ENCODE results near the gene NPDC1.
A peak's percentile ranks its signal among the peaks of the same experiment; 100 is the strongest.

Gene NPDC1

GRCh38 chr9:137027369-137028262, 18.4 kb downstream of the NPDC1 start, which contains the start of gene ABCA2:
TSS of gene ABCA2 (minus strand) at chr9:137028237. CDS start at chr9:137028140, 97 bp downstream.
- no peak for DNase-seq (ENCODE audit: low read depth in 4 of 4, low spot score in 1 of 4)

DNA sequence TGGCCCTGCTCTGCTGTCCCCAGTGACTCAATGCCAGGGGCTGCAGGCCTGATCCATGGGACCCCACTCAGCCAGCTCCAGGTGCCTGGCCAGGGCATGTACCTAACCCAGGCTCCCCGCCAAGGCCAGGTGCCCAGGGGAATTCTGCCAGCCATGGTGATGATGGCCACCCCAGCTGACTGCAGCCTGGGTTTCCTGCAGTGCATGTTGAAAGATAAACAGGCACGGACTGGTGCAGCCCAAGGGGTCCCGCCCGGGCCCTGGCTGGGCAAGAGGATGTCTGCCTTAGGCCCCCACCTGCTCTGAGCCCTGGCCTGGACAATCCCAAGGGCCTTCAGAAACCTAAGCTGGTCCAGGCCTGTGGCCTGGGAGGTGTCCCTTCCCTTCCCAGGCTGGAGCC, 19.1 kb downstream of the NPDC1 start:
- no peak for DNase-seq (ENCODE audit: low read depth in 4 of 4, low spot score in 1 of 4)

DNA sequence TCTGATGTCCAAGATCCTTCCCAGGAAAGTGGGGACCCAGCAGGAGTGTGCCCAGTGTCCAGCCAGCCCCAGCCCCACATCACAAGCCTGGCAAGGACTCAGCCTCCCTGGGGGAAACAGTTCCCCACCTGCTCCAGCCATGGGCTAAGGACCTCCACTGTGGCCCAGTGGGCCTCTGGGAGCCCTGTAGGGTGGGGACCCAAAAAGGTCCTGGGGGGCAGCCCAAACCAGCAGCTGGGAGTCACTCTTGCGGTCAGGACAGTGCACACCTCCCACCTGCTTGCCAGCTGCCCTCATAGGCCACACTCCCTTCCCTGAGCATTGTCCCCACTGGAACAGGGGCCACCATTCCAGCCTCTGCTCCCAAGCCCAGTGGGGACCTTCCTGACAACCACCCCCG, 19.6 kb downstream of the NPDC1 start:
- DNase-seq (ENCODE audit: low read depth in 4 of 4, low spot score in 1 of 4): no peak

DNA sequence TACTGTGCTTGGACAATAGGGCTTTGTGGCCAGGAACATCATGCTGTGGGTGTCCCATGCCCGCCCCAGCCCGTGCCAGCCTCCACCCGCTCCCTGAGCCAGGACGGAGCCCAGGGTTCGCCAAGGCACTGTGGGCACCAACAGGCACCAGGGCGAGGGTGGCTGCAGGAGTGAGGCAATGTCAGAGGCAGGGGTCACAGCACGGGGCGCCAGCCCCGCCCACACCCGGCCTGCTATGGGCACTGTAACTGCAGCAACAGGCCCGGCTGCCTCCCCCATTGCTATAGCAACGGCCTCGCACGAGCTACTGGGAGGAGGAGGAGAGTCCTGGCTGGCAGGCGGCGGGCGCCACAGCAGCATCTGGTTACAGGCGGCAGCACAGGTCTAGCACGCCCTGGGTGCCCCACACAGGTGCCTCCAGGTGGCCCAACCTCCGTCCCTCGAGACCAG, 20.4 kb downstream of the NPDC1 start:
- DNase-seq (ENCODE audit: low read depth in 4 of 4, low spot score in 1 of 4): no peak

DNA sequence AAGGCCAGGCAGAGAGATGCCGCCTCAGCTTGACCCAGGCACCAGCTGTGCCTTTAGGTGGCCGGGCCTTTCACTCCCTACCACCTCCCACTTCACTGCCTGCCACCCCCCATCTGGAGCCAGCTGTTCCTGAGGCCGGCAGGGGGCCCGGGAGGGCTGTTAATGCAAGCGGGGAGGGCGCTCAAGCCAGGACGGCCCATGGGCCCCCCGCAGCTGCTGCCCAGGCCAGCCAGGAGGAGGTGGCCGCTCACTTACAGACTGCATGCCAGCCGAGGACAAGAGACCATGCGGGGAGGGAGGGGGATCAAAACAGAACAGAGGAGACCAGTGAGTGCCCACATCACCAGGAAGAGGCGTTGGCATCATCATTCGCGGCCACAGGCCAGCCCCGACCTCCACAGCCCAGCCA, 22.4 kb downstream of the NPDC1 start:
- DNase-seq (ENCODE audit: low read depth in 4 of 4, low spot score in 1 of 4): no peak

- no peak for DNase-seq (ENCODE audit: low read depth in 4 of 4, low spot score in 1 of 4)
These were observed 22.8 kb downstream of the NPDC1 start for GRCh38 chr9:137023157-137023556.

DNA sequence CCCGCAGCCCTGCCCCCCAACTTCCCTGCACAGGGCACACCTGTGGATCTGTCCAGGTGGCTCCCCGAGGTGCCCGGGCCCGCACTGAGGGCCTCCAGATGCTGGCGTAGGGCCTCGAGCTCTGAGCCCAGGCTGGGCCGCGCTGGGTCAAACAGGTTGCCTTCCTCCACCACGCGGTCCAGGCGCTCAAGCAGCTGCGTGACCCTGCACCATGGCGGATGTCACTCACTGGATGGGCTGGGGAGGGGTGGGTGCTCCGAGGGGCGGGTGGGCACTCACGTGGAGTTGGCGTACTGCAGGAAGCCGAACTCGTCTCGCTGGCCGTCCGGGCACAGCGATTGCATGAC, 23.3 kb downstream of the NPDC1 start:
- no peak for DNase-seq (ENCODE audit: low read depth in 4 of 4, low spot score in 1 of 4)

GRCh38 chr9:137021979-137022661, 23.9 kb downstream of the NPDC1 start:
- DNase-seq (ENCODE audit: low read depth in 4 of 4, low spot score in 1 of 4): peak; percentile 49 to 81 (median 58)

DNA sequence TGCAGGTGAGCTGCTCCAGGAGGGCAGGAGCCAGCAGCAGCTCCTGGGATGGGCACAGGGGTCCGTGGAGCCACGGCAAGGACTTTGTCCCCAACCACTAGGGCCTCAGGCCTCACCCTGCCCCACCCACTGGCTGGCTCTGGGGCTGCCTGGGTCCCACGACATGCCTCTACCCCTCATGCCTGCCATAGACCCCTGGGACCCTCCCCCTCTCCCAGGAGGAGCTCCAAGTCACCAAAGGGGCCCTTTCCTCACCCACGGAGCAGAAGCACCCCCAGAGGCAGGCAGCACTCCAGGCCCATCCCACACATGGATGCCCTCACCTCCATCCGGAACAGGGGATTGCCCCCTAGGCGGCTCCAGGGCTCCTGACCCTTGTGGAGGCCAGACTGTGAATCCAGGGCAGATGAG, 24.4 kb downstream of the NPDC1 start:
- DNase-seq (ENCODE audit: low read depth in 4 of 4, low spot score in 1 of 4): no peak

GRCh38 chr9:137020771-137021567, 25.0 kb downstream of the NPDC1 start:
- DNase-seq (ENCODE audit: low read depth in 4 of 4, low spot score in 1 of 4): no peak

DNA sequence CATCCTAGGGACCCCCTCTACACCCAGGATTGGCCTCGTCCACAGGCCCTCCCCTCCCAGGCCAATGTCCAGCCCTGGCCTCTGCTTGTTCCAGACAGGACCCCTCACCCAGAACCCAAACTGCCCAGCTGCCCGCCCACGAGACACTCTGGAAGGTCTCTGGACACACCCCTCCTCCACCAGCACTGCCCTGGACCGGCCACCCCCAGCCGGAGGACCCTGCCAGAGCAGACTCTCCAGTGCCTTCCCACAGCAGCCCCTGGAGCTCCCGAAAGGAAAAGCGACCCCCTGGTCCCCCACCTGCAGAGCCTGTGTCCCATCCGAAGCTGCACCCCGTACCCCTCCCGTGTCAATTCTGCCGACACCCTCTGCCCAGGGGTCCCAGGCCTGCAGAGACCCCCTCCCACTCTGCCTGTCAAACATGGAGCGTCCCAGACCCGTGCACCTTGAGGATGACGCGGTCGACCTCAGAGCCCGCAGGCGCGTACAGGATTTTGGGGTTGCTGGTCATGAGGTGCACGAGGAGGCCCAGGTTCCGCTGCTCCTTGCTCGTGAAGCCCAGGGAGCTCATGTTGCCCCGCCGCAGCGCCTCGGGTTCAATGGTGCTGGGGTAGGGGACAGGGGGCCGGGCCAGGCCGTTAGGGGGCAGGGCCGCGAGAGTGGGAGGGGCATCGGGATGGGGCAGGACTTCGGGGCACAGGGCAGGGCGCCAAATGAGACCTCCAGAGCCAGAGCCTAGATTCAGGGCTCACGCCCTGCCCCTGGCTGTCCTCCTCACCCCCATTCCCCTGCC, 25.9 kb downstream of the NPDC1 start:
- DNase-seq (ENCODE audit: low read depth in 4 of 4, low spot score in 1 of 4): no peak

GRCh38 chr9:137018761-137019559, 27.0 kb downstream of the NPDC1 start:
- DNase-seq (ENCODE audit: low read depth in 4 of 4, low spot score in 1 of 4): no peak

DNA sequence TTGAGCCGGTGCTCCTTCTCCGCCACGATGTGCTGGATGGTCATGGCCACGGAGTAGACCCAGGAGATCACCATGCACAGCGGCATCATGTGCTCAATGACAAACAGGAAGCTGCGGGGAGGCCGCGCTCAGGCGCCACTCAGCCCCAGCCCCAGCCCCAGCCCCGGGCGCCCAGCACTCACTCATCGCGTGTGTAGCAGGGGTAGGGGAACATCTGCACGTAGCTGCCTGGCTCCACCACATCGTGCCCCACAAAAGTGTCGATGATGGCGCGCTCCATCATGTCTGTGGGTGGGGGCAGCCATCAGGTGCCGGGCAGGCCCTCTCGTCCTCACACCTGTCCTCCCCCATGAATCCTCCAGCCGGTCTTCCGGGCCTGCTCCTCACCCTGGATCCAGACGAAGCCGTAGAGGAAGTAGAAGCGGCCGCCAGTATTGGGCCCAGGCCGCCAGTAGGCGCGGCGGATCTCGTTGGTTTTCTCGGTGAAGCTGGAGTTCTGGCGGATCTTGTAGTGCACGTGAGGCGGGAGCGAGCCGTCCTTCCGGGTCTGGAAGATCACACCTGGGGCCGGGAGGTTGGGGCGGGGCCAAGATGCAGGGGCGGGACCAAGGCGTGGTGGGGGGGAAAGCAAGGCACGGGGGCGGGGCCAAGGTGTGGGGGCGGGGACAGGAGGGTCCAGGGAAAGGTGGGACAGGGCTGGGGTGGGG, 28.0 kb downstream of the NPDC1 start:
- DNase-seq (ENCODE audit: low read depth in 4 of 4, low spot score in 1 of 4): no peak

GRCh38 chr9:137017071-137017470, 28.9 kb downstream of the NPDC1 start:
- no peak for DNase-seq (ENCODE audit: low read depth in 4 of 4, low spot score in 1 of 4)

GRCh38 chr9:137016436-137016835, 29.5 kb downstream of the NPDC1 start:
- no peak for DNase-seq (ENCODE audit: low read depth in 4 of 4, low spot score in 1 of 4)

- no peak for DNase-seq (ENCODE audit: low read depth in 4 of 4, low spot score in 1 of 4)
These were observed 30.0 kb downstream of the NPDC1 start for GRCh38 chr9:137015976-137016375.

DNA sequence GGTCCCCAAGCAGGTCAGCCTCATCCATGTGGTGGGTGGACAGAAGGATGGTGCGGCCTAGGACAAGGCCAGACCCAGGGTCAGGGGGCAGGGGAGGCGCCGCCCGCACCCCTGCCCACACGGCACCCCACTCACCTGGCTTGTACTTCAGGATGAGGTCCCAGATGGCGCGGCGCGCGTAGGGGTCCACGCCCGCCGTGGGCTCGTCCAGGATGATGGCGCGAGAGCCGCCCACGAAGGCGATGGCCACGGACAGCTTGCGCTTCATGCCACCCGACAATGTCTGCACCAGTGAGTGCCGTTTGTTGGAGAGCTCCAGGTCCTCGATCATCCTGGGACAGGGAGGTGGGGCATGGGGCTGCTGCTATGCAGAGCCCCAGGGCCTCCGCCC, 30.4 kb downstream of the NPDC1 start:
- DNase-seq (ENCODE audit: low read depth in 4 of 4, low spot score in 1 of 4): no peak

DNA sequence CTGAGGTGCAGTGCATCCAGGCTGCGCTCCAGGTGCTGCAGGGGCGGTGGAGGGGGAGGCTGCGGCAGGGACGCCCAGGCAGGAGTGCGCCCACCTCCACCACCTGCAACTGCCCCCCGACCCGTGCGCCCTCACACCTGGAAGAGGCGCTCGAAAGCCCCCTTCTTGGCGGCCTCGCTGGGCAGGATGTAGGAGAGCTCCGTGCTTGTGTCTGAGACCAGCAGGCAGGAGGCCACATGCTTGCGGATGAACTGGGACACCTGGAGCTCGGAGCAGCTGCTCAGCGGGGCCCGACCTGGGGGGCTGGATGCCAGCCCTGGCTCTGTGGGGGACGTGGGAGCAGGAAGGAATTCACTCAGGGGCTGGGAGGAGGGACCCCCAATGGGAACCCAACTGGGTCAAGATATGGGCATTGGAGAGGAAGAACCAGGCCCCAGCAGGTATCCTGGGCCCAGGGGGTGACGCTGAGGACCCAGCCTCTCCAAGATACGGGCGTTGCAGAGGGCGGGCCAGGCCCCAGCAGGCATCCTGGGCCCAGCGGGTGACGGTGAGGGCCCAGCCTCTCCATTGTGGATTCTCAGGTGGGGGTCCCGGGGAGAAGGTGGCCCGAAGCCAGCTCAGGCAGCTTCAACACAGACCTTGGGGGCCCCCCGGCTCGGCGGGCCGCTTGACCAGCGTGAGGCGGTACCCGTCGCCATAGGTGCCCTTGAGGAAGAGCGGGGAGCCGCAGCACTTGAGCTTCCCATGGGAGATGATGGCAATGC, 31.0 kb downstream of the NPDC1 start:
- no peak for DNase-seq (ENCODE audit: low read depth in 4 of 4, low spot score in 1 of 4)

- no peak for DNase-seq (ENCODE audit: low read depth in 4 of 4, low spot score in 1 of 4)
These were observed 31.8 kb downstream of the NPDC1 start for GRCh38 chr9:137014166-137014565.
